Transverse colon (tissue), 4 donors: ENCODE measurements around the gene ZDHHC14. TPM values are rescaled to one million over a fixed set of nuclear protein-coding genes. Genes with fewer than 3 reads are reported as not detected.

Source experiments
- DNase-seq: peaks from one replicate; pipeline ENCODE4 v3.0.0-alpha.2; 2019
- H3K27ac ChIP-seq, 4 donors: fragments of 200-600 bp; sonication (generic); 2 replicates each; pipeline ENCODE4 v1.5.1; 2016 to 2018; ENCODE audit warnings: inconsistent platforms in 4 of 4
- H3K27me3 ChIP-seq: fragments of 200-600 bp; sonication (generic); 2 replicates; pipeline ENCODE4 v1.5.1; 2017; ENCODE audit warnings: inconsistent platforms
- H3K36me3 ChIP-seq, 4 donors: fragments of 200-600 bp; sonication (generic); 2 replicates each; pipeline ENCODE4 v1.5.1; 2017 to 2019; ENCODE audit warnings: inconsistent platforms in 4 of 4
- H3K4me1 ChIP-seq, 4 donors: fragments of 200-600 bp; sonication (generic); 2 replicates each; pipeline ENCODE4 v1.5.1; 2017 to 2020; ENCODE audit warnings: inconsistent platforms in 4 of 4
- H3K4me3 ChIP-seq, 4 donors: fragments of 200-600 bp; sonication (generic); 1 replicate in 1 of 4; 2 replicates in 3 of 4; pipeline versions ENCODE4 v1.5.1 to v1.6.1; 2017 to 2019; ENCODE audit warnings: inconsistent platforms in 4 of 4
- H3K9me3 ChIP-seq, 2 donors: fragments of 200-600 bp; sonication (generic); 2 replicates each; pipeline ENCODE4 v1.5.1; 2017 to 2019; ENCODE audit warnings: inconsistent platforms in 2 of 2
- CTCF ChIP-seq, 5 experiments: fragments of 200-600 bp in 3 of 5; fragments of 450-650 bp in 2 of 5; sonication (generic) in 3 of 5; IDR thresholded peaks; 1 replicate in 2 of 5; 2 replicates in 3 of 5; pipeline ENCODE4 v1.5.1; 2016 to 2017; ENCODE audit warnings: antibody characterized with exemption in 5 of 5, inconsistent platforms in 3 of 5, mild to moderate bottlenecking in 2 of 5, moderate library complexity in 1 of 5
- EP300 ChIP-seq: sonication (generic); formaldehyde crosslinking; IDR thresholded peaks from one replicate; pipeline ENCODE4 v1.6.1; 2017; ENCODE audit warnings: antibody characterized with exemption, low read depth
- POLR2A ChIP-seq: fragments of 450-650 bp; IDR thresholded peaks from one replicate; pipeline ENCODE4 v1.6.1; 2016; ENCODE audit warnings: antibody characterized with exemption, mild to moderate bottlenecking, moderate library complexity
- POLR2AphosphoS5 ChIP-seq, 3 donors: sonication (generic); formaldehyde crosslinking; IDR thresholded peaks; one replicate each; pipeline ENCODE4 v1.6.1; 2016; ENCODE audit warnings: antibody characterized with exemption in 3 of 3
- WGBS, 2 donors: methylation state at CpG; one replicate each; pipeline ENCODE4 v1.1.5; 2018; ENCODE audit warnings: low coverage in 1 of 2; 5-methylcytosine and 5-hydroxymethylcytosine counted together
- in situ Hi-C, 4 donors: fragments of 200-750 bp; cut with MboI; loops; one replicate each; pipeline versions ENCODE4 v1.15.0 to v1.15.1; 2017; ENCODE audit warnings: low sequenced_read_pairs in 3 of 4, low pct_ligation_motif_present in 1 of 4, low pct_unique_long_range_greater_than_20kb in 1 of 4
- intact Hi-C: fragments of 100-400 bp; cut with DNase I; formaldehyde crosslinking; loops from one replicate; pipeline ENCODE4 v1.15.1; 2023; ENCODE audit warnings: low total_unique reads
- total RNA-seq, 4 donors: library from RNA; depleted of rRNA; stranded (reverse); fragments of >200 nt; gene quantifications; one replicate each; pipeline ENCODE4 v1.1.0, GENCODE V29; 2016

The ZDHHC14 gene
- 10 to 100 TPM; 10.2 to 16.5 (median 12.5) TPM for total RNA-seq

DNA sequence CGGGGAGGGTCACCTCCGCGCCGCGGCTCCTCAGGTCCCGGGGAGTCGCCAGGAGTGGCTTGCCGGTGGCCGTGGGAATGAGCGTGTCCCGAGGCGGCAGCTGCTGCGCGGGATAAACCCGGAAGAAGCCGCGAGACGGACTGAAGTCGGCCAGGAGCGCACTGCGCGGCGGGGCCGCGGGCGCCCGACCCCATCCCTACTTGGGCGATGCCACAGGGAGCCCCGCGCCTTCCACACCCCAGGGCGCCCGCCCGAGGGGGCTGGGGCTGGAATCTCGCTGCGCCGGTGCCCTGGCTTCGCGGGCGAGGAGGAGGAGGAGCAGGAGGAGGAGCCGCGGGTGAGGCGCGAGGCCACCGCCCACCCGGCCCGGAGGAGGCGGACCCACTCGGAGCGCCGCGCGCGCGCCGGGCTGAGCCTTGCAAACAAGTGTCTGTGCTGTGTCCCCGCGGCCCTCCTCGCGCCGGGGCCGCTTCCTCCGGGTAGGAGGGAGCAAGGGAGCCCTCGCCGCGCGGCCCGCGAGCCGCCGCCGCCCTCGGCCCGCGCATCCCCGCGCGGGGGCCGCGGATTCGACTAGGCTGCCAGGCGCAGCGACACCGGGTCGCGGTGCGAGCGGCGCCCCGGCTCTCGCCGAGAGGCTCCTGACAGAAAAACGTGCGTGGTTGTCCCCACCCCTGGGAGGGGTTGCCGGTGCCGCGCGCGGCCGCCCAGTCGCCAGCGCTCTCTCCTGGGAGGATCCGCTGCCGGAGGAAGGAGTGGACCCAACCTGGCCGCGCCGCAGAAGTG lies at the start of gene ZDHHC14:
TSS of gene ZDHHC14 (plus strand) at position 412 of the 783 bp plus-strand sequence.
- Histone ChIP-seq H3K4me3 (peak within 1 kb of the TSS; percentile 61 to 98 (median 92)), H3K27me3 (no peaks in the 10 kb centered on the region), H3K4me1 (peaks cover 0 to 27% (median 12%) of the 10 kb centered on the region in 4 donors), H3K36me3 (no peaks in the 10 kb centered on the region), H3K27ac (peak within 1 kb of the TSS; percentile 93 to 99 (median 96)), H3K9me3 (no peaks in the 10 kb centered on the region)
- in situ Hi-C loops, result loop anchor here in 1 of 4 donors (25.0 kb wide), 1 partner anchor 206 kb away; no protein-coding TSS in a partner anchor
- TF ChIP-seq POLR2A (peak; percentile 84), EP300 (no peak), CTCF (IDR thresholded peaks at IDR 0.05) (no peak), POLR2AphosphoS5 (IDR thresholded peaks at IDR 0.05) (peak; percentile 86 to 91 (median 89))
- peak; percentile 92 for DNase-seq
- 0% methylated on average over 43 of the region's 106 CpGs; no CpG with 5 or more reads in 1 of the 2 donors for WGBS, 2 donors
- intact Hi-C loops, result loop anchor here (5.0 kb wide), 1 partner anchor 59 kb away; the partner anchor contains the start of gene TMEM242

GRCh38 chr6:157332813-157333212 lies 48.2 kb upstream of the ZDHHC14 start:
- H3K27ac ChIP-seq, result no peak overlapping the region
- H3K36me3 ChIP-seq, result no peaks in the 10 kb centered on the region
- TF ChIP-seq EP300, result no peak
- no peak for TF ChIP-seq POLR2A
- TF ChIP-seq POLR2AphosphoS5 (IDR thresholded peaks at IDR 0.05), result no peak
- TF ChIP-seq CTCF (IDR thresholded peaks at IDR 0.05), result no peak
- no peak for DNase-seq
- intact Hi-C loops, result no loop called here
- H3K4me1 ChIP-seq, result no peaks in the 10 kb centered on the region
- H3K9me3 ChIP-seq, result no peaks in the 10 kb centered on the region
- peaks cover 16% of the 10 kb centered on the region for H3K27me3 ChIP-seq
- WGBS, 2 donors, result 80 to 81% methylated on average over 1 to 6 of the region's 7 CpGs
- in situ Hi-C loops, result loop anchor here in 1 of 4 donors (25.0 kb wide), 1 partner anchor 279 kb away; no protein-coding TSS in a partner anchor
- H3K4me3 ChIP-seq, result no peak overlapping the region

DNA sequence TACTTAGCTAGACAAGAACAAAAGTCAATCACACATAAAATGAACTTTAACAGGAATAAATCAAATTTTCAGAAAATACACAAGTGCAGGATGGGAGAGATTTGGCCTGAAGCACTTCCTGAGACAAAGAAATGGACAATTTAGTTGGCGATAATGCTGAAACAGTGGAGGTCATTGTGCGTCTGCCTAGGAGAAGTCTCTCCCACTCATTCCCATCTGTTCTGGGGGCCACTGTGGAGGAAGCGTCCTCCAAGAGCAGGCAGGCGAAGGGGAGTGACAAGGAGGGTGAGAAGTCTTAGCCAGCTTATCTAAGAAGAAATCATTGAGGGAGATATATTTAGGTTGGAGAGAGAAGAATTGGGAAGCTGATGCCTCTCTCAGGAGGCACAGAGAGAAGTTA lies 47.5 kb upstream of the ZDHHC14 start:
- no peak for TF ChIP-seq CTCF (IDR thresholded peaks at IDR 0.05)
- no peak for TF ChIP-seq POLR2AphosphoS5 (IDR thresholded peaks at IDR 0.05)
- TF ChIP-seq EP300, result no peak
- no peak for TF ChIP-seq POLR2A
- Histone ChIP-seq H3K4me3 (no peak overlapping the region), H3K9me3 (no peaks in the 10 kb centered on the region), H3K27ac (no peak overlapping the region), H3K27me3 (peaks cover 14% of the 10 kb centered on the region), H3K4me1 (no peaks in the 10 kb centered on the region), H3K36me3 (no peaks in the 10 kb centered on the region)
- DNase-seq, result no peak
- intact Hi-C loops, result no loop called here
- WGBS, 2 donors, result 86 to 94% methylated on average over 4 of the region's 4 CpGs
- in situ Hi-C loops, result loop anchor here in 1 of 4 donors (25.0 kb wide), 1 partner anchor 279 kb away; no protein-coding TSS in a partner anchor

DNA sequence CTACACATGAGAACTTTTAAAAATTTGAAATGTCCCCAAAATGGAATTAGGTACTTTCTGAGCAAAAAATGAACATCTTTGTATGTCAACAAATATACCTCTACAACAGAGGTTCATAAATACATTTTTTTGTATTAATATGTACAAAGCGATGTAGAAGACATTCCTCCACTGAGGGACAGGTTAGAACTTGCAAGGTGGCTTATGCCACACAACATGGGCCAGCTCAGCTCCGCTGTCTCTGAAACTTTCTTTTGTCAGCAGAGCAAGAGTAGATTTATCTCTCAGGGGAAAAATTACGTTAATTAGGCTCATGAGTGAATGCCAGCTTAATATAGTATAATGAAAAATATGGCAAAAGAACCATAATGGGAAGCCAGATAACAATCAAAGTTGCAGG lies 47.0 kb upstream of the ZDHHC14 start:
- WGBS, 2 donors, result 78 to 83% methylated on average over 3 of the region's 3 CpGs
- intact Hi-C loops, result no loop called here
- in situ Hi-C loops, result loop anchor here in 1 of 4 donors (25.0 kb wide), 1 partner anchor 278 kb away; no protein-coding TSS in a partner anchor

More for the DNA sequence above, 47.0 kb upstream of the ZDHHC14 start:
- no peaks in the 10 kb centered on the region for H3K36me3 ChIP-seq
- H3K9me3 ChIP-seq, result no peaks in the 10 kb centered on the region
- no peak for DNase-seq
- H3K27ac ChIP-seq, result no peak overlapping the region
- no peak for TF ChIP-seq EP300
- TF ChIP-seq POLR2A, result no peak
- TF ChIP-seq POLR2AphosphoS5 (IDR thresholded peaks at IDR 0.05), result no peak
- TF ChIP-seq CTCF (IDR thresholded peaks at IDR 0.05), result no peak
- H3K4me3 ChIP-seq, result no peak overlapping the region
- H3K4me1 ChIP-seq, result no peaks in the 10 kb centered on the region
- H3K27me3 ChIP-seq, result peaks cover 14% of the 10 kb centered on the region
